Naive thymus-derived CD4-positive, alpha-beta T cell (primary cell): ENCODE data around the gene TAF12. TPM values are rescaled to one million over a fixed set of nuclear protein-coding genes. Genes with fewer than 3 reads are reported as not detected.

Experiments used
- ATAC-seq: fragments of 150-1000 bp; cut with Tn5 transposase; 2 replicates; pipeline ENCODE4 v1.10.0; 2021; ENCODE audit warnings: mild to moderate bottlenecking, moderate library complexity
- CTCF ChIA-PET: fragments of 350-600 bp; sonication (Branson Sonifier 250); formaldehyde crosslinking; loops from one replicate; lab custom pipeline; 2021; ENCODE audit warnings: antibody characterized with exemption; lab: Charles Lee
- POLR2A ChIA-PET: fragments of 350-600 bp; sonication (Branson Sonifier 250); formaldehyde crosslinking; loops from one replicate; lab custom pipeline; 2021; ENCODE audit warnings: antibody characterized with exemption, inconsistent platforms; lab: Charles Lee
- DNase-seq, 9 donors: peaks; one replicate each; pipeline versions ENCODE4 v3.0.0 to v3.0.0-alpha.2; 2020 to 2022; ENCODE audit warnings: mixed read lengths in 1 of 9
- H3K27ac ChIP-seq: one replicate; pipeline ENCODE4 v1.7.0; 2013; ENCODE audit warnings: mild to moderate bottlenecking, low read depth, low read length, moderate library complexity
- H3K27me3 ChIP-seq, 2 donors: one replicate each; pipeline ENCODE4 v1.7.0; 2013; ENCODE audit warnings: low read length in 2 of 2, mild to moderate bottlenecking in 2 of 2, moderate library complexity in 2 of 2; ENCODE audit not compliant: control insufficient read depth in 2 of 2, insufficient read depth in 2 of 2
- H3K36me3 ChIP-seq, 3 experiments: 1 replicate in 2 of 3; 2 replicates in 1 of 3; pipeline ENCODE4 v1.7.0; 2013; ENCODE audit warnings: low read length in 3 of 3, mild to moderate bottlenecking in 3 of 3, moderate library complexity in 1 of 3; ENCODE audit not compliant: insufficient read depth in 3 of 3, control insufficient read depth in 2 of 3
- H3K4me1 ChIP-seq, 2 donors: one replicate each; pipeline ENCODE4 v1.7.0; 2013; ENCODE audit warnings: low read length in 2 of 2, mild to moderate bottlenecking in 2 of 2, moderate library complexity in 1 of 2; ENCODE audit not compliant: control insufficient read depth in 2 of 2, insufficient read depth in 2 of 2
- H3K4me3 ChIP-seq: 2 replicates; pipeline ENCODE4 v1.7.0; 2013; ENCODE audit warnings: mild to moderate bottlenecking, low read length
- H3K9me3 ChIP-seq, 3 experiments: 1 replicate in 2 of 3; 2 replicates in 1 of 3; pipeline ENCODE4 v1.7.0; 2013; ENCODE audit warnings: low read length in 3 of 3; ENCODE audit not compliant: control insufficient read depth in 2 of 3
- H3K27ac Mint-ChIP-seq, 9 donors: one replicate each; pipeline ENCODE4 v1.8.0; 2020 to 2022; ENCODE audit warnings: mixed read lengths in 9 of 9, mild to moderate bottlenecking in 8 of 9, moderate library complexity in 5 of 9, inconsistent platforms in 2 of 9
- H3K27me3 Mint-ChIP-seq, 5 donors: one replicate each; pipeline ENCODE4 v1.8.0; 2021 to 2022; ENCODE audit warnings: mixed read lengths in 5 of 5, mild to moderate bottlenecking in 1 of 5
- H3K36me3 Mint-ChIP-seq, 5 donors: one replicate each; pipeline ENCODE4 v1.8.0; 2020 to 2022; ENCODE audit warnings: mixed read lengths in 5 of 5, mild to moderate bottlenecking in 3 of 5, inconsistent platforms in 1 of 5
- H3K4me1 Mint-ChIP-seq, 7 donors: one replicate each; pipeline ENCODE4 v1.8.0; 2020 to 2022; ENCODE audit warnings: mixed read lengths in 7 of 7, mild to moderate bottlenecking in 3 of 7, inconsistent platforms in 1 of 7
- H3K4me3 Mint-ChIP-seq, 10 donors: one replicate each; pipeline ENCODE4 v1.8.0; 2020 to 2022; ENCODE audit warnings: mild to moderate bottlenecking in 10 of 10, mixed read lengths in 10 of 10, moderate library complexity in 6 of 10, inconsistent platforms in 2 of 10
- H3K9me3 Mint-ChIP-seq, 11 donors: one replicate each; pipeline ENCODE4 v1.8.0; 2020 to 2022; ENCODE audit warnings: mixed read lengths in 11 of 11, mild to moderate bottlenecking in 4 of 11, inconsistent platforms in 1 of 11, moderate library complexity in 1 of 11
- intact Hi-C, 2 donors: fragments of 100-400 bp; cut with micrococcal nuclease; formaldehyde crosslinking; loops; one replicate each; pipeline ENCODE4 v1.15.1; 2023
- polyA plus RNA-seq, 2 donors: library from polyadenylated mRNA; unstranded; fragments of 300-500 nt; fragmentation: Illumina TruSeq; gene quantifications; one replicate each; pipeline ENCODE4 v1.2.3, GENCODE V29; 2021
- total RNA-seq, 6 experiments: library from RNA in 5 of 6; stranded (reverse) in 5 of 6; gene quantifications; 1 replicate in 5 of 6; 2 replicates in 1 of 6; pipeline ENCODE4 v1.2.3 and lab custom pipeline; 2021 to 2026

TAF12 gene
- total and polyA plus RNA-seq, 7 experiments from 2014 or later = 13.0 to 41.8 (median 23.4) TPM

DNA sequence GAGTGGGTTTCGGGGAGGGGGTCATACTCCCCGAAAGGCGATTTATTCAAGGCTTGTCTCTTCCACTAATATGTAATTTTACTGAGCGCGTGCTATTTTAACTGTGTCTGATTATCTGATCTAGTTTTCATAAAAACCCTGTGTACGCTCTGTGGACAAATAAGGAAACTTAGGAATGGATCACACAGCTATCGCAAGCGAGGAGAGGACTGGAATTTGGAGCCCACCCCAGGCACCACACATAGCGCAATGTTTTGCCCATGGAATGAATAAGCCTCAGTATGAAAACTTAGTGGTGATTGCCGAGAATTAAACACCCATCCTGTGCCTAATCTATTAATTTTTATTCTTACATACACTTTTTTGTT, 60.6 kb downstream of the TAF12 start:
- DNase-seq (peak in 2 of 9 donors; percentile 7 to 11), ATAC-seq (no peak)
- POLR2A ChIA-PET = interaction anchor here (0.6 to 7.3 kb wide), 35 partner anchors 9 to 634 kb away, joined by 3 to 109 read pairs (median 6); partner anchors contain the start of genes EYA3, GMEB1, MED18 and PHACTR4
- CTCF ChIA-PET = interaction anchor here (0.8 to 1.2 kb wide), 6 partner anchors 61 to 154 kb away, joined by 3 to 5 read pairs (median 3); partner anchors contain the start of genes RNU11, TAF12 and YTHDF2
- no peaks in the 10 kb centered on the region for H3K27me3 Mint-ChIP-seq
- Histone ChIP-seq H3K4me3 (peak overlapping the region; percentile 93), H3K27ac (peak overlapping the region; percentile 84), H3K4me1 (peaks cover 20 to 23% of the 10 kb centered on the region in 2 donors), H3K36me3 (peaks cover 11 to 30% (median 23%) of the 10 kb centered on the region in 3 experiments), H3K9me3 (no peaks in the 10 kb centered on the region), H3K27me3 (no peaks in the 10 kb centered on the region)
- H3K36me3 Mint-ChIP-seq = peaks cover 0 to 29% (median 23%) of the 10 kb centered on the region in 5 donors
- intact Hi-C loops = loop anchor here (1.0 to 5.0 kb wide), 10 partner anchors 77 to 855 kb away; partner anchors contain the start of genes EYA3 (in 1 of the 2), FAM76A (in 1 of the 2), SRSF4 (in 1 of the 2) and YTHDF2 (in 1 of the 2)
- peaks cover 0 to 4% (median 0%) of the 10 kb centered on the region in 11 donors for H3K9me3 Mint-ChIP-seq
- peak overlapping the region; percentile 94 to 99 (median 97) for H3K4me3 Mint-ChIP-seq
- peaks cover 22 to 48% (median 37%) of the 10 kb centered on the region in 7 donors for H3K4me1 Mint-ChIP-seq
- H3K27ac Mint-ChIP-seq = peak overlapping the region; percentile 86 to 96 (median 90)

DNA sequence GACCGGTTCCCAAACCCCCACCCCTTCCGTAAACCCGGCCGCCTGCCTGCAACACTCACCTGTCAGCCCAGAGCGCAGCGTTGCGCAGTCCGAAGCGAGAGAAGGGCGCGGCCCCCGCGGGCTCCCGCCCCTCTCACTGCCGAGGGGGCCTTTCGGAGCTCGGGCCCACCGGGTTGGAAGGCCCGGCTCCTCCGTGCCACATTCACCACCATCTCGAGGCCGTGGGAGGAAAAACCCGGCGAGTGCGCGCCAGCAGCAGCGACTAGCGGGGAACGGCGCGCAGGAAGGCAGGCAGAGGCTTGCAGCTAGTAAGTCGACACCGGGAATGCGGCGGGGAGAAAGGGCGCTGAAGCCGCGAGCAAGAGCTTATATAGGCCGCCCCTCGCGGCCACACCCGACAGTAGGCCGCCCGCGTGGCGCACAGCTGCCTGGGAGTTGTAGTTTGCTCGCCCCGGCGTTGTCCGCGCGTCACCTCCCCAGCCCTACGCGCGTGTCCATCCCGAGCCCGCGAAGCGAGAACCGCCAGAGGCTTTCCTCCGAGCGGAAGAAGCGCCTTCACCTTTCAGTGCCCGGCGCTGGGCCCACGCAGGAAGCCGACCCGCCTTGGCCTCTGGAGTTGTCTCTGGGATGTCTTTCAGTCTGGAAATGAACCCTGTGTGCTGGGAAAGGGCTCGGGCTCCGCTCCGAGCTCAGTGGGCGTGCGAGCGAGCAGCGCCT, 61.2 kb downstream of the TAF12 start:
- CTCF ChIA-PET = interaction anchor here (0.8 to 1.9 kb wide), 10 partner anchors 21 to 193 kb away, joined by 3 to 7 read pairs (median 3); partner anchors contain the start of genes RNU11, TAF12 and YTHDF2
- ATAC-seq (peak; percentile 95), DNase-seq (peak; percentile 85 to 96 (median 91))
- peaks cover 0 to 4% (median 0%) of the 10 kb centered on the region in 11 donors for H3K9me3 Mint-ChIP-seq
- H3K9me3 ChIP-seq = no peaks in the 10 kb centered on the region
- H3K27me3 ChIP-seq = no peaks in the 10 kb centered on the region
- peaks cover 11 to 36% (median 26%) of the 10 kb centered on the region in 3 experiments for H3K36me3 ChIP-seq
- peaks cover 0 to 32% (median 27%) of the 10 kb centered on the region in 5 donors for H3K36me3 Mint-ChIP-seq
- peak overlapping the region; percentile 84 for H3K27ac ChIP-seq
- POLR2A ChIA-PET = interaction anchor here (0.6 to 7.3 kb wide), 51 partner anchors 10 to 1884 kb away, joined by 3 to 109 read pairs (median 5); partner anchors contain the start of genes EYA3, GMEB1, MED18 and PHACTR4
- H3K4me1 Mint-ChIP-seq = peaks cover 22 to 48% (median 37%) of the 10 kb centered on the region in 7 donors
- peak overlapping the region; percentile 86 to 96 (median 93) for H3K27ac Mint-ChIP-seq
- intact Hi-C loops = loop anchor here (1.0 to 5.0 kb wide), 19 partner anchors 28 to 854 kb away; partner anchors contain the start of genes TAF12 (in 2 of the 2), TRNAU1AP (in 2 of the 2), YTHDF2 (in 2 of the 2) and EYA3 (in 1 of the 2)
- H3K27me3 Mint-ChIP-seq = no peaks in the 10 kb centered on the region
- H3K4me3 Mint-ChIP-seq = peak overlapping the region; percentile 94 to 99 (median 97)
- H3K4me3 ChIP-seq = peak overlapping the region; percentile 93
- peaks cover 20 to 23% of the 10 kb centered on the region in 2 donors for H3K4me1 ChIP-seq

DNA sequence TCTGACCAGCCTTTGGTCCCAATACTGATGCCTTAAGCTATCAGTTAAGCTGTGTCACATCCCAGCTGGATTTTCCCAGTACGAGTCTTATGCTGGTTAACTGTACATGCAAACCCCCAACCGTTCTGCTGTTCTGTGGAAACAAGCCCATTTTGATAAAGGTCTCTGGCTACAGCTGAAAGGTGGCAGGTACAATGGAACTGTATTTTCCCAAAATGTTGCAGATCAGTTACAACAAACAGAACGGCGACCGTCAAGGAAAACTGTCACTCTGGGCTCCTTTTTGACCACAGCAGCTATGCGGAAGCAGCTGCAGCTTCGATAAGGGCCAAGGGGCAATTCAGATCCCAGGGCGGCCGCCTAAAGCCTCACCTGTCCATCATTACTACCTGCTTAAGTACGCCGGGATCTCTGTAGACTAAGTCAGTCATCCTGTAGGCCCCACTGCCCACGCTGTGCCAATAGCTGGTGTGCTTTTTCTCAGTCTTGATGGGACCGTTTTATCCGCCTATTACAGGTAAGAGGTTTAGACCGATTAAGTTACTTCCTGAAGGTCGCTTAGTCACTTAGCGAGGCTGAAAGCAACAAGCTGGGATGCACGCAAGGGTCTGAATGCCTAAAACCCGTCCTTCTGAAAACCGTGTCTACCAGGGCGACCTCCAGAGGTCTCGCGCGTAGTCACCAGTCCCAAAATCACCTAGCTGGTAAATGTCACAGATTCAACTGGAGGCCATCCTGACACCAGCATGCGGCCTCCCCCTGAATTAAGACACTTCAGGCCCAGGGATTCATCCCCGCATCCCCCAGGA, 61.9 kb downstream of the TAF12 start:
- Histone ChIP-seq H3K36me3 (peaks cover 11 to 38% (median 26%) of the 10 kb centered on the region in 3 experiments), H3K27ac (peak overlapping the region; percentile 84), H3K4me3 (peak overlapping the region; percentile 93), H3K4me1 (peaks cover 20 to 23% of the 10 kb centered on the region in 2 donors), H3K27me3 (no peaks in the 10 kb centered on the region), H3K9me3 (no peaks in the 10 kb centered on the region)
- peak overlapping the region; percentile 86 to 96 (median 93) for H3K27ac Mint-ChIP-seq
- H3K9me3 Mint-ChIP-seq = peaks cover 0 to 4% (median 0%) of the 10 kb centered on the region in 11 donors
- ChIA-PET CTCF (interaction anchor here (0.6 to 1.9 kb wide), 13 partner anchors 22 to 194 kb away, joined by 3 to 7 read pairs (median 3); partner anchors contain the start of genes RNU11 and YTHDF2), POLR2A (interaction anchor here (0.6 to 7.3 kb wide), 50 partner anchors 10 to 1883 kb away, joined by 3 to 109 read pairs (median 5); partner anchors contain the start of genes GMEB1, MED18, PHACTR4 and RAB42)
- H3K36me3 Mint-ChIP-seq = peaks cover 0 to 32% (median 27%) of the 10 kb centered on the region in 5 donors
- ATAC-seq (peak; percentile 75), DNase-seq (peak in 7 of 9 donors; percentile 9 to 70 (median 66))
- peak overlapping the region; percentile 94 to 99 (median 97) for H3K4me3 Mint-ChIP-seq
- no peaks in the 10 kb centered on the region for H3K27me3 Mint-ChIP-seq
- intact Hi-C loops = loop anchor here (1.0 to 5.0 kb wide), 15 partner anchors 28 to 854 kb away; partner anchors contain the start of genes TAF12 (in 2 of the 2), TRNAU1AP (in 2 of the 2), FAM76A (in 1 of the 2) and MED18 (in 1 of the 2)
- H3K4me1 Mint-ChIP-seq = peaks cover 22 to 48% (median 37%) of the 10 kb centered on the region in 7 donors

DNA sequence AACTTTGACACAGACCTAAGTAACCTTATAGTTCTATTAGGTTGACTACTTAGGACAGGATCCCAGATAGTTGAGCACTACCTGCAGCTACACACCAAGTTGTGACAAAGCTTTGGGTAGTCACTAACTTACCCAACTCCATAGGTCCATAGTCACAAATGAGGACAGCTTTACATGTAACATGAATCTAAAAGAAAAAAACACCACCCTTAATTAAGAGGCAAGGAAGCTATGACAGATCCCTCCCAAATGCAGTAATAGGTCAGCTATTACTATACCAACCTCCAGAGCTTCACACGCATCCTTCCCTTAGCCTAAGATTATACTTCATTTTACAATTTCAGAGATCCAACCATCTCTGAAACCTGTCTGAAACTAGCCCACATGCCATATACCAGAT, 63.5 kb downstream of the TAF12 start:
- Histone ChIP-seq H3K4me3 (no peak overlapping the region), H3K36me3 (peaks cover 11 to 48% (median 26%) of the 10 kb centered on the region in 3 experiments), H3K9me3 (no peaks in the 10 kb centered on the region), H3K27ac (peak overlapping the region; percentile 84), H3K27me3 (no peaks in the 10 kb centered on the region), H3K4me1 (peaks cover 20 to 23% of the 10 kb centered on the region in 2 donors)
- no peak for DNase-seq
- peak overlapping the region; percentile 94 to 99 (median 97) for H3K4me3 Mint-ChIP-seq
- no peaks in the 10 kb centered on the region for H3K27me3 Mint-ChIP-seq
- peak overlapping the region; percentile 65 to 96 (median 85) for H3K27ac Mint-ChIP-seq
- intact Hi-C loops = no loop called here
- H3K36me3 Mint-ChIP-seq = peaks cover 0 to 38% (median 27%) of the 10 kb centered on the region in 5 donors
- ATAC-seq = no peak
- peaks cover 22 to 48% (median 37%) of the 10 kb centered on the region in 7 donors for H3K4me1 Mint-ChIP-seq
- CTCF ChIA-PET = interaction anchor here (1.0 kb wide), 1 partner anchor 298 kb away, joined by 3 read pairs; no protein-coding TSS in a partner anchor
- POLR2A ChIA-PET = interaction anchor here (0.5 to 7.3 kb wide), 16 partner anchors 9 to 1378 kb away, joined by 3 to 109 read pairs (median 4); partner anchors contain the start of genes GMEB1, MED18, RCC1 and RNU11
- peaks cover 0 to 4% (median 0%) of the 10 kb centered on the region in 11 donors for H3K9me3 Mint-ChIP-seq

DNA sequence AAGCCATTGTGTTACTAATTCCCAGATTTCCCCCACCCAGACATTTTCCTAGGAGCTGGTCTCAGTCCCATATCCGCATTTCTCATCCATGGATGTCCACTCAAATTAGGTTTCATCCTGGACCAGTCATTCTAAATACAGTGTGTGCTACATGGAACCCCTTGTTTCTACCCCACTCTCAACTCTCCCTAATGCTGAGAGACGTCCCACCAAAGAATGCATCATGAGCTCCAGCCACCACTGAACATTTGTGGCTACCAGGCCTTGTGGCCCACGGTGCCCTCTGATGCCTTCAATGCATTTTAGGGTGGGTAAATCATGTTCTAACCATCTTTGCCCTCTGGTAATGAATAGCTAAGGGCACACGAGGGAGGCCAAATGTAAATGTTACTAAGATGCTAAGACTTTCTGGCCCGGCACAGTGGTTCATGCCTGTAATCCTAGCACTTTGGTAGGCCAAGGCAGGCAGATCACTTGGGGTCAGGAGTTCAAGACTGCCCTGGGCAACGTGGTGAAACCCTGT, 64.1 kb downstream of the TAF12 start:
- Histone ChIP-seq H3K27ac (no peak overlapping the region), H3K27me3 (no peaks in the 10 kb centered on the region), H3K4me1 (peaks cover 20 to 23% of the 10 kb centered on the region in 2 donors), H3K36me3 (peaks cover 11 to 51% (median 26%) of the 10 kb centered on the region in 3 experiments), H3K4me3 (no peak overlapping the region), H3K9me3 (no peaks in the 10 kb centered on the region)
- Mint-ChIP-seq H3K27me3 (no peaks in the 10 kb centered on the region), H3K27ac (peak overlapping the region in 5 of 9 donors; percentile 46 to 73 (median 56)), H3K4me3 (peak overlapping the region in 6 of 10 donors; percentile 15 to 94 (median 31)), H3K36me3 (peaks cover 0 to 38% (median 27%) of the 10 kb centered on the region in 5 donors), H3K9me3 (peaks cover 0 to 4% (median 0%) of the 10 kb centered on the region in 11 donors), H3K4me1 (peaks cover 22 to 48% (median 37%) of the 10 kb centered on the region in 7 donors)
- intact Hi-C loops = no loop called here
- DNase-seq (no peak), ATAC-seq (no peak)
- POLR2A ChIA-PET = interaction anchor here (0.5 to 7.3 kb wide), 10 partner anchors 8 to 157 kb away, joined by 3 to 109 read pairs (median 12); partner anchors contain the start of genes GMEB1, RCC1, RNU11 and TAF12
- CTCF ChIA-PET = no interaction called here
